K562 (cell line): Measurements from ENCODE around the gene ENSA. TPM values are rescaled to one million over a fixed set of nuclear protein-coding genes. Genes with fewer than 3 reads are reported as not detected.

ENCODE experiments used
- BCOR ChIP-seq: fragments of 450-650 bp; IDR thresholded peaks from 2 replicates; pipeline ENCODE4 v1.6.1; 2016
- ELF4 ChIP-seq: fragments of 450-650 bp; formaldehyde crosslinking; IDR thresholded peaks from 2 replicates; pipeline ENCODE4 v1.4.0; 2022; ENCODE audit warnings: missing genetic modification characterization
- KAT2B ChIP-seq: IDR thresholded peaks from one replicate; pipeline ENCODE4 v1.6.1; 2012; ENCODE audit warnings: low read depth, mild to moderate bottlenecking, control low read depth, inconsistent platforms, low read length, moderate library complexity
- KDM1A ChIP-seq, 2 experiments: fragments of 450-650 bp; IDR thresholded peaks; 2 replicates each; pipeline ENCODE4 v1.6.1; 2016; ENCODE audit warnings: mild to moderate bottlenecking in 2 of 2
- RBM14 ChIP-seq: fragments of 200-400 bp; formaldehyde crosslinking; IDR thresholded peaks from 2 replicates; pipeline ENCODE4 v1.6.1; 2018; ENCODE audit warnings: low read depth, mild to moderate bottlenecking, low read length, moderate library complexity, borderline replicate concordance; ENCODE audit not compliant: insufficient read depth
- SMC3 ChIP-seq: conservative IDR thresholded peaks from 2 replicates; pipeline ENCODE4 v1.6.1; 2011; ENCODE audit warnings: low read depth, low read length, improper control_type of control experiment; ENCODE audit not compliant: insufficient read depth
- TEAD4 ChIP-seq, 2 experiments: sonication (generic) in 1 of 2; formaldehyde crosslinking in 1 of 2; IDR thresholded peaks; 2 replicates each; pipeline versions ENCODE4 v1.6.1 to v1.8.0; 2012 to 2022; ENCODE audit warnings: borderline replicate concordance in 1 of 2, inconsistent platforms in 1 of 2, low read length in 1 of 2, mild to moderate bottlenecking in 1 of 2, missing genetic modification reagents in 1 of 2
- ZBTB1 ChIP-seq: sonication (generic); formaldehyde crosslinking; IDR thresholded peaks from 2 replicates; pipeline ENCODE4 v1.8.1; 2023; ENCODE audit warnings: missing genetic modification reagents, low read depth, mild to moderate bottlenecking, borderline replicate concordance
- ZKSCAN3 ChIP-seq: fragments of 250-450 bp; sonication (Bioruptor Pico); IDR thresholded peaks from 2 replicates; pipeline ENCODE4 v1.4.0; 2020
- ZNF121 ChIP-seq: sonication (generic); formaldehyde crosslinking; conservative IDR thresholded peaks from 2 replicates; pipeline ENCODE4 v1.8.0; 2022; ENCODE audit warnings: missing genetic modification reagents
- ZNF311 ChIP-seq: fragments of 250-450 bp; sonication (Bioruptor Pico); IDR thresholded peaks from 2 replicates; pipeline ENCODE4 v1.4.0; 2020; ENCODE audit warnings: mild to moderate bottlenecking, moderate library complexity
- ZNF347 ChIP-seq: fragments of 450-650 bp; formaldehyde crosslinking; IDR thresholded peaks from 2 replicates; pipeline ENCODE4 v1.4.0; 2020; ENCODE audit warnings: low read depth, mild to moderate bottlenecking, moderate library complexity
- ZNF354B ChIP-seq: fragments of 250-450 bp; sonication (Bioruptor Pico); IDR thresholded peaks from 2 replicates; pipeline ENCODE4 v1.4.0; 2020
- polyA plus RNA-seq, 8 experiments: library from polyadenylated mRNA; depleted of rRNA in 4 of 8; stranded (reverse) in 5 of 8; unstranded in 3 of 8; fragments of >200 nt; fragmentation: Nextera tagmentation in 2 of 8; fragmentation: Illumina TruSeq in 1 of 8; extraction: Ambion mirVana in 2 of 8; extraction: Trizol in 1 of 8; gene quantifications; 2 replicates each; pipeline versions ENCODE4 v1.2.1 to v1.2.3, GENCODE V29; 2011 to 2014; ENCODE audit warnings: inconsistent platforms in 1 of 8, missing spikeins in 1 of 8
- total RNA-seq, 7 experiments: library from RNA; depleted of rRNA in 6 of 7; stranded (reverse); fragments of >200 nt in 6 of 7; fragmentation: Illumina TruSeq in 2 of 7; extraction: Trizol in 2 of 7; gene quantifications; 2 replicates each; pipeline versions ENCODE4 v1.2.1 to v1.2.3, GENCODE V29; 2011 to 2021; ENCODE audit warnings: low replicate concordance in 1 of 7
- TF ChIP-seq, protein P1 (sequence below): fragments of 450-650 bp; IDR thresholded peaks from 2 replicates; pipeline ENCODE4 v1.6.1; 2016; ENCODE audit warnings: mild to moderate bottlenecking, moderate library complexity
- TF ChIP-seq, protein P2 (sequence below): sonication (generic); formaldehyde crosslinking; IDR thresholded peaks from 2 replicates; pipeline ENCODE4 v1.8.0; 2022; ENCODE audit warnings: mild to moderate bottlenecking, low read depth, missing genetic modification reagents

ENSA gene
- total and polyA plus RNA-seq, 9 of the 15 experiments (the other 6 are each of a cell fraction or from before 2014, with no cell fraction given): 68.1 to 605 (median 188) TPM

DNA sequence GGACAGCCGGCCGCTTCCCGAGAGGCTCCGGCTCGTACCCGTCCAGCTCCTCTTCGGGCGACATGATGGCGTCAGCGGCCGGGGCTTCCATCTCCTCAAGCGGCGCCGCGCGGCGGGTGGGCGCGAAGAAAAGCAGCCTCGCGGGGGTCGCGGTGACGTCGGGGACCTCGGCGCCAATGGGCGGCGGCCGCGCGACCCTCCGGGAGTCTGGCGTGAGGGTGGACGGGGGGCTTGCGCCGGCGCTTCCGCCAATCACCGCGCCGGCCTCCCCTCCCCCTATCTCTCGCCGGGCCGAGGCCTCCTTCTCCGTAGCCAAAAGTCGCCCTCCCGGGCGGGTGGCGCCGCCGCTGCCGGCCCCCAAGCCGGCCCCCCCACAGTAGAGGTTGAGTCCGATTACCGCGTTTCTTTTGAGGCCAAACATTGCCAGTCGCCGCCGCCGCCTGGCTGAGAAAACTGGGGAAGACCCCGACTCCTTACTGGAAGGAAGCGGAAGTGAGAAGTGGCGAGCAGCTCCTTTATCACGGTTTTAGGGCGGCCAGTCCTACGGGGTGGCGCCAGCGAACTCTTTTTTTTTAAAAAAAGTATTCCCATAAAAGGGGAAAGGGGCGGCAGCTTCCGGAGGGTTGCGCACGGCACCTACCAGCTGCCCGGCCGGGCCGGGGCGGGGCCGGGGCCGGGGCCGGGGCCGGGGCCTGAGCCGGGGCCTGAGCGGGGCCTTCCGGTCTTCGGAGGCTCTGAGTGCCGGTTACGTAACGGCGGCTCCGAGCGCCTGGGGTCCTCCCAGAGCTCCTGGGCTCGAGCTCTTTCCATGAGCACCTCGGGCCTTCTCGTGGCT lies 50.1 kb downstream of the ENSA start, which contains the start of gene MCL1 (continued):
- 0 out of 2 replicates have a peak, but pooled peaks have one; percentile 12 for TF ChIP-seq BCOR
- TF ChIP-seq ZNF311 (CRISPR knock-in tag): no peak
- TF ChIP-seq ZNF354B (CRISPR knock-in tag): no peak; the same call in 1 of the 2 replicates
- TF ChIP-seq KDM1A (IDR thresholded peaks at IDR 0.05): no peak
- no peak; the same call in 1 of the 2 replicates for TF ChIP-seq ZNF121
- no peak for TF ChIP-seq ZKSCAN3 (CRISPR knock-in tag)
- TF ChIP-seq ZBTB1 (CRISPR knock-in tag): no peak
- TF ChIP-seq, protein P1, sequence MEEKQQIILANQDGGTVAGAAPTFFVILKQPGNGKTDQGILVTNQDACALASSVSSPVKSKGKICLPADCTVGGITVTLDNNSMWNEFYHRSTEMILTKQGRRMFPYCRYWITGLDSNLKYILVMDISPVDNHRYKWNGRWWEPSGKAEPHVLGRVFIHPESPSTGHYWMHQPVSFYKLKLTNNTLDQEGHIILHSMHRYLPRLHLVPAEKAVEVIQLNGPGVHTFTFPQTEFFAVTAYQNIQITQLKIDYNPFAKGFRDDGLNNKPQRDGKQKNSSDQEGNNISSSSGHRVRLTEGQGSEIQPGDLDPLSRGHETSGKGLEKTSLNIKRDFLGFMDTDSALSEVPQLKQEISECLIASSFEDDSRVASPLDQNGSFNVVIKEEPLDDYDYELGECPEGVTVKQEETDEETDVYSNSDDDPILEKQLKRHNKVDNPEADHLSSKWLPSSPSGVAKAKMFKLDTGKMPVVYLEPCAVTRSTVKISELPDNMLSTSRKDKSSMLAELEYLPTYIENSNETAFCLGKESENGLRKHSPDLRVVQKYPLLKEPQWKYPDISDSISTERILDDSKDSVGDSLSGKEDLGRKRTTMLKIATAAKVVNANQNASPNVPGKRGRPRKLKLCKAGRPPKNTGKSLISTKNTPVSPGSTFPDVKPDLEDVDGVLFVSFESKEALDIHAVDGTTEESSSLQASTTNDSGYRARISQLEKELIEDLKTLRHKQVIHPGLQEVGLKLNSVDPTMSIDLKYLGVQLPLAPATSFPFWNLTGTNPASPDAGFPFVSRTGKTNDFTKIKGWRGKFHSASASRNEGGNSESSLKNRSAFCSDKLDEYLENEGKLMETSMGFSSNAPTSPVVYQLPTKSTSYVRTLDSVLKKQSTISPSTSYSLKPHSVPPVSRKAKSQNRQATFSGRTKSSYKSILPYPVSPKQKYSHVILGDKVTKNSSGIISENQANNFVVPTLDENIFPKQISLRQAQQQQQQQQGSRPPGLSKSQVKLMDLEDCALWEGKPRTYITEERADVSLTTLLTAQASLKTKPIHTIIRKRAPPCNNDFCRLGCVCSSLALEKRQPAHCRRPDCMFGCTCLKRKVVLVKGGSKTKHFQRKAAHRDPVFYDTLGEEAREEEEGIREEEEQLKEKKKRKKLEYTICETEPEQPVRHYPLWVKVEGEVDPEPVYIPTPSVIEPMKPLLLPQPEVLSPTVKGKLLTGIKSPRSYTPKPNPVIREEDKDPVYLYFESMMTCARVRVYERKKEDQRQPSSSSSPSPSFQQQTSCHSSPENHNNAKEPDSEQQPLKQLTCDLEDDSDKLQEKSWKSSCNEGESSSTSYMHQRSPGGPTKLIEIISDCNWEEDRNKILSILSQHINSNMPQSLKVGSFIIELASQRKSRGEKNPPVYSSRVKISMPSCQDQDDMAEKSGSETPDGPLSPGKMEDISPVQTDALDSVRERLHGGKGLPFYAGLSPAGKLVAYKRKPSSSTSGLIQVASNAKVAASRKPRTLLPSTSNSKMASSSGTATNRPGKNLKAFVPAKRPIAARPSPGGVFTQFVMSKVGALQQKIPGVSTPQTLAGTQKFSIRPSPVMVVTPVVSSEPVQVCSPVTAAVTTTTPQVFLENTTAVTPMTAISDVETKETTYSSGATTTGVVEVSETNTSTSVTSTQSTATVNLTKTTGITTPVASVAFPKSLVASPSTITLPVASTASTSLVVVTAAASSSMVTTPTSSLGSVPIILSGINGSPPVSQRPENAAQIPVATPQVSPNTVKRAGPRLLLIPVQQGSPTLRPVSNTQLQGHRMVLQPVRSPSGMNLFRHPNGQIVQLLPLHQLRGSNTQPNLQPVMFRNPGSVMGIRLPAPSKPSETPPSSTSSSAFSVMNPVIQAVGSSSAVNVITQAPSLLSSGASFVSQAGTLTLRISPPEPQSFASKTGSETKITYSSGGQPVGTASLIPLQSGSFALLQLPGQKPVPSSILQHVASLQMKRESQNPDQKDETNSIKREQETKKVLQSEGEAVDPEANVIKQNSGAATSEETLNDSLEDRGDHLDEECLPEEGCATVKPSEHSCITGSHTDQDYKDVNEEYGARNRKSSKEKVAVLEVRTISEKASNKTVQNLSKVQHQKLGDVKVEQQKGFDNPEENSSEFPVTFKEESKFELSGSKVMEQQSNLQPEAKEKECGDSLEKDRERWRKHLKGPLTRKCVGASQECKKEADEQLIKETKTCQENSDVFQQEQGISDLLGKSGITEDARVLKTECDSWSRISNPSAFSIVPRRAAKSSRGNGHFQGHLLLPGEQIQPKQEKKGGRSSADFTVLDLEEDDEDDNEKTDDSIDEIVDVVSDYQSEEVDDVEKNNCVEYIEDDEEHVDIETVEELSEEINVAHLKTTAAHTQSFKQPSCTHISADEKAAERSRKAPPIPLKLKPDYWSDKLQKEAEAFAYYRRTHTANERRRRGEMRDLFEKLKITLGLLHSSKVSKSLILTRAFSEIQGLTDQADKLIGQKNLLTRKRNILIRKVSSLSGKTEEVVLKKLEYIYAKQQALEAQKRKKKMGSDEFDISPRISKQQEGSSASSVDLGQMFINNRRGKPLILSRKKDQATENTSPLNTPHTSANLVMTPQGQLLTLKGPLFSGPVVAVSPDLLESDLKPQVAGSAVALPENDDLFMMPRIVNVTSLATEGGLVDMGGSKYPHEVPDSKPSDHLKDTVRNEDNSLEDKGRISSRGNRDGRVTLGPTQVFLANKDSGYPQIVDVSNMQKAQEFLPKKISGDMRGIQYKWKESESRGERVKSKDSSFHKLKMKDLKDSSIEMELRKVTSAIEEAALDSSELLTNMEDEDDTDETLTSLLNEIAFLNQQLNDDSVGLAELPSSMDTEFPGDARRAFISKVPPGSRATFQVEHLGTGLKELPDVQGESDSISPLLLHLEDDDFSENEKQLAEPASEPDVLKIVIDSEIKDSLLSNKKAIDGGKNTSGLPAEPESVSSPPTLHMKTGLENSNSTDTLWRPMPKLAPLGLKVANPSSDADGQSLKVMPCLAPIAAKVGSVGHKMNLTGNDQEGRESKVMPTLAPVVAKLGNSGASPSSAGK: no peak
- no peak for TF ChIP-seq SMC3
- TF ChIP-seq, protein P2, sequence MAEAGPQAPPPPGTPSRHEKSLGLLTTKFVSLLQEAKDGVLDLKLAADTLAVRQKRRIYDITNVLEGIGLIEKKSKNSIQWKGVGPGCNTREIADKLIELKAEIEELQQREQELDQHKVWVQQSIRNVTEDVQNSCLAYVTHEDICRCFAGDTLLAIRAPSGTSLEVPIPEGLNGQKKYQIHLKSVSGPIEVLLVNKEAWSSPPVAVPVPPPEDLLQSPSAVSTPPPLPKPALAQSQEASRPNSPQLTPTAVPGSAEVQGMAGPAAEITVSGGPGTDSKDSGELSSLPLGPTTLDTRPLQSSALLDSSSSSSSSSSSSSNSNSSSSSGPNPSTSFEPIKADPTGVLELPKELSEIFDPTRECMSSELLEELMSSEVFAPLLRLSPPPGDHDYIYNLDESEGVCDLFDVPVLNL (CRISPR knock-in tag): no peak
- TF ChIP-seq RBM14: peak; percentile 100
- no peak for TF ChIP-seq TEAD4 (IDR thresholded peaks at IDR 0.05; ENCODE audit: low read length)
- TF ChIP-seq TEAD4 (CRISPR knock-in tag; IDR thresholded peaks at IDR 0.05; ENCODE audit: borderline replicate concordance): peak; percentile 73; the same call in 1 of the 2 replicates
- no peak for TF ChIP-seq ZNF347 (CRISPR knock-in tag)
- no peak for TF ChIP-seq ELF4 (CRISPR knock-in tag)
- no peak for TF ChIP-seq KAT2B
